IPS-18a (cell line): ENCODE results near the gene GP2.

Experiments
- H3K27ac ChIP-seq: one replicate; pipeline ENCODE4 v1.5.1; 2013; ENCODE audit warnings: low read length
- H3K27me3 ChIP-seq: one replicate; pipeline ENCODE4 v1.6.1; 2013; ENCODE audit warnings: mild to moderate bottlenecking, low read length; ENCODE audit not compliant: control insufficient read depth, insufficient read depth
- H3K36me3 ChIP-seq: one replicate; pipeline ENCODE4 v1.6.1; 2013; ENCODE audit warnings: low read depth, low read length; ENCODE audit not compliant: control insufficient read depth
- H3K4me1 ChIP-seq: one replicate; pipeline ENCODE4 v1.6.1; 2013; ENCODE audit warnings: low read depth, low read length; ENCODE audit not compliant: control insufficient read depth
- H3K4me3 ChIP-seq: one replicate; pipeline ENCODE4 v1.5.1; 2013; ENCODE audit warnings: low read length
- H3K9ac ChIP-seq: one replicate; pipeline ENCODE4 v1.6.1; 2013; ENCODE audit warnings: mild to moderate bottlenecking, low read length, moderate library complexity
- H3K9me3 ChIP-seq: one replicate; pipeline ENCODE4 v1.6.1; 2013; ENCODE audit warnings: low read depth, low read length; ENCODE audit not compliant: control insufficient read depth

GP2 gene

GRCh38 chr16:20262248-20262647 is 65.1 kb downstream of the GP2 start:
- Histone ChIP-seq H3K36me3 (no peaks in the 10 kb centered on the region), H3K27ac (no peak overlapping the region), H3K27me3 (no peaks in the 10 kb centered on the region), H3K9ac (no peak overlapping the region), H3K4me1 (peaks cover 10% of the 10 kb centered on the region), H3K4me3 (no peak overlapping the region), H3K9me3 (no peaks in the 10 kb centered on the region)

- Histone ChIP-seq H3K9me3 (no peaks in the 10 kb centered on the region), H3K36me3 (no peaks in the 10 kb centered on the region), H3K4me1 (peaks cover 14% of the 10 kb centered on the region), H3K9ac (no peak overlapping the region), H3K27ac (no peak overlapping the region), H3K4me3 (no peak overlapping the region), H3K27me3 (no peaks in the 10 kb centered on the region)
These were observed 66.9 kb downstream of the GP2 start for GRCh38 chr16:20260215-20261009.
